ENCODE measurements around the gene MLPH.

DNA sequence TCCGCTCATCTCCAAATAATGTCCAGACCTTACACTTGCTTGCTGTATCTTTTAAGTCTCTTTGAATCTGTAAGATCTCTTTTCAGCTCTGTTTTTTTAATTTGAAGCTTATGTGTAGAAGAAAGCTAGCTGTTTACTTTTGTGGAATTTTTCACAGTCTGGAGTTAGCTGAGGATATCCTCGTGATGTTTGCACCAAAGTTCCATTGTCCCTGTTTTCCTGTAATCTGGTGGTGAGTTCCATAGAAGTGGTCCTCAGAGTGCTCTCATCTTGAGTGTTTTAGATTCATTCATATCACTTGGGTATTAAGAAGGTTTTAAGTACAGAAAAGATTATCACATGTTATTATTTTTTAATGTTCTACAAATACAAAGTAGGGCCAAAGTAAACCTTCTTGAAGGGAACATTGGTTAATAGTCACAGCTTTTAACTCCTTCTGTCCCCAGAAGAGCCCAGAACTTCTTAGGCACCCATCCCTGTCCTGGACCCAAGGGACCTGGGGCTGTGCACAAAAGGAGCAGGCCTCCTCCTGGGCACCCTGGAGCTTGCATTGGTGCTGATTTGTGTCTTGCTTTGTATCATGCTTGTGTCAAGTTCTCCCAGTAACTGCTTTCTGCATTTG is 15.0 kb downstream of the MLPH start:
- TF ChIP-seq, protein P1, sequence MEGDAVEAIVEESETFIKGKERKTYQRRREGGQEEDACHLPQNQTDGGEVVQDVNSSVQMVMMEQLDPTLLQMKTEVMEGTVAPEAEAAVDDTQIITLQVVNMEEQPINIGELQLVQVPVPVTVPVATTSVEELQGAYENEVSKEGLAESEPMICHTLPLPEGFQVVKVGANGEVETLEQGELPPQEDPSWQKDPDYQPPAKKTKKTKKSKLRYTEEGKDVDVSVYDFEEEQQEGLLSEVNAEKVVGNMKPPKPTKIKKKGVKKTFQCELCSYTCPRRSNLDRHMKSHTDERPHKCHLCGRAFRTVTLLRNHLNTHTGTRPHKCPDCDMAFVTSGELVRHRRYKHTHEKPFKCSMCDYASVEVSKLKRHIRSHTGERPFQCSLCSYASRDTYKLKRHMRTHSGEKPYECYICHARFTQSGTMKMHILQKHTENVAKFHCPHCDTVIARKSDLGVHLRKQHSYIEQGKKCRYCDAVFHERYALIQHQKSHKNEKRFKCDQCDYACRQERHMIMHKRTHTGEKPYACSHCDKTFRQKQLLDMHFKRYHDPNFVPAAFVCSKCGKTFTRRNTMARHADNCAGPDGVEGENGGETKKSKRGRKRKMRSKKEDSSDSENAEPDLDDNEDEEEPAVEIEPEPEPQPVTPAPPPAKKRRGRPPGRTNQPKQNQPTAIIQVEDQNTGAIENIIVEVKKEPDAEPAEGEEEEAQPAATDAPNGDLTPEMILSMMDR (IDR thresholded peaks at IDR 0.05; ENCODE audit: borderline replicate concordance, extremely low read depth, low read length, poor library complexity, severe bottlenecking): no peak
- no peak for TF ChIP-seq EZH2 (IDR thresholded peaks at IDR 0.05; ENCODE audit: borderline replicate concordance, low read depth, low read length, severe bottlenecking)

Data from DND-41 (cell line).